VCaP (cell line): ENCODE data around the gene AK8.

Source experiments
- H3K27ac ChIP-seq: fragments of 450-650 bp; 2 replicates; pipeline ENCODE4 v1.5.1; 2017
- TF ChIP-seq, protein P1 (sequence below): fragments of 450-650 bp; conservative IDR thresholded peaks from 2 replicates; pipeline ENCODE4 v1.5.1; 2017; ENCODE audit warnings: mild to moderate bottlenecking, moderate library complexity

AK8 gene

DNA sequence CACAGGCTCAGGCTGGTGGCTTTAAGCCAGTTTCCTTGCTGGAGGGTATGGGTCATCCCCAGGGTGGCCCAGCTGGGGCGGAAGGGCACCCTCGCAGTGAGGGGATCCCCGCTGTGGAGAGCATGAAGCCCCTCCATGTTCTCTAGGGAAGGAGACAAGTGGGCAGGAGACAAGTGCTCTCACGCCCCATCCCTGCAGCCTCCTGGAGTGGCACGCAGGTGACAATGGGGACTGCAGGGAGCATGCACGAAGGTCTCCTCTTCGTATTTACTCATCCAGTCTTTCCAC, 124.5 kb downstream of the AK8 start:
- TF ChIP-seq, protein P1, sequence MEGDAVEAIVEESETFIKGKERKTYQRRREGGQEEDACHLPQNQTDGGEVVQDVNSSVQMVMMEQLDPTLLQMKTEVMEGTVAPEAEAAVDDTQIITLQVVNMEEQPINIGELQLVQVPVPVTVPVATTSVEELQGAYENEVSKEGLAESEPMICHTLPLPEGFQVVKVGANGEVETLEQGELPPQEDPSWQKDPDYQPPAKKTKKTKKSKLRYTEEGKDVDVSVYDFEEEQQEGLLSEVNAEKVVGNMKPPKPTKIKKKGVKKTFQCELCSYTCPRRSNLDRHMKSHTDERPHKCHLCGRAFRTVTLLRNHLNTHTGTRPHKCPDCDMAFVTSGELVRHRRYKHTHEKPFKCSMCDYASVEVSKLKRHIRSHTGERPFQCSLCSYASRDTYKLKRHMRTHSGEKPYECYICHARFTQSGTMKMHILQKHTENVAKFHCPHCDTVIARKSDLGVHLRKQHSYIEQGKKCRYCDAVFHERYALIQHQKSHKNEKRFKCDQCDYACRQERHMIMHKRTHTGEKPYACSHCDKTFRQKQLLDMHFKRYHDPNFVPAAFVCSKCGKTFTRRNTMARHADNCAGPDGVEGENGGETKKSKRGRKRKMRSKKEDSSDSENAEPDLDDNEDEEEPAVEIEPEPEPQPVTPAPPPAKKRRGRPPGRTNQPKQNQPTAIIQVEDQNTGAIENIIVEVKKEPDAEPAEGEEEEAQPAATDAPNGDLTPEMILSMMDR, result no peak
- no peak overlapping the region for H3K27ac ChIP-seq

DNA sequence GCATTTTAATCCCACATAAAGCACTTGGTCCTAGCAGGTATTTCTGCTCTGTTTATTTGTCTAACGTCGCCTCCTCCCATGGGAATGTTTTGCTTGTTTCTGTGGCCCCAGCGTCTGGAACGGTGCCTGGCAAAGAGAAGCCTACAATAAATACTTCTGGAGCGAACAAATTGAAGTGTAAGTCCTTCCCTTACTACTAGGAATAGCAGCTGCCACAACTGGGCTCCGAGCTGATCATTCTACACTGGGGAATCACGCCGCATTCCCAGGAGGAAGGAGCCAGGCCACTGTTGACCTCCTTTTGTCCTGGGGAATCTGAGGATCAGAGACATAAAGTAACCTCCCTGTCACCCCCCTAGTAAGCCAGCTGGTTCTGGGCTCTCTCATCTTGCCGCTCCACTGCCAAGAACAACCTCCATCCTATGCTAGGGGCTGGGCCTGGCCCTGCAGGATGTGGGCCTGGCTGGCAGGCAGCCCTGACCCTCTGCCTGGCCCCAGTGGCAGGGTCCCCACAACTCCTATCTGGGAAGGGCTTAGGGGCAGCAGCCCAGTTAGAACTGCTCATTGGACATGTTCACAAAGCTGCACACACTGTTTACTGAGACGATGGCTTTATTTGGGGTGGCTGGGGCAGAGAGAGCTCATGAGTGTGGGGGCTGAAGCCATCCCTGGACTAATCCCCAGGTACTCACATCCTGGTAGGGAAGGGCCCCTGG, 125.0 kb downstream of the AK8 start:
- H3K27ac ChIP-seq, result no peak overlapping the region
- TF ChIP-seq, protein P1, result no peak

DNA sequence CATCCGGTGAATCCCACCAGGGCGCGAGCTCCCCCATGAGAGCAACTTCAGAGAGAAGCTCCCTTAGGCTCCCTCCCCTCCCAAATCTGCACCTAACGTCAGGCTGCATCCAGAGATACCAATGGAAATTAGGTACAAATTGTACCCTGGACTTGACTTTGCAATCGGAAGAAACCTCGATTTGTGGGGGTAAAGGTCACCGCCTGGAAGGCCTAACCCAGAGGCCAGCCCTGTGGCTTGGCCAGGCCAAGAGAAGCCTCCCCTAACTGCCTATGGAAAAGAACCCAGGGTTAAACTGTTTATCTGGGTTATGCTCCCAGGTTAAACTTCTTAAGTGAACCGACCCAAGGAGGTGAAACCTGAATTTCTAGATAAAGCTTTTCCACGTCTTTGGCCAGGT, 127.4 kb downstream of the AK8 start:
- TF ChIP-seq, protein P1, result no peak
- no peak overlapping the region for H3K27ac ChIP-seq

DNA sequence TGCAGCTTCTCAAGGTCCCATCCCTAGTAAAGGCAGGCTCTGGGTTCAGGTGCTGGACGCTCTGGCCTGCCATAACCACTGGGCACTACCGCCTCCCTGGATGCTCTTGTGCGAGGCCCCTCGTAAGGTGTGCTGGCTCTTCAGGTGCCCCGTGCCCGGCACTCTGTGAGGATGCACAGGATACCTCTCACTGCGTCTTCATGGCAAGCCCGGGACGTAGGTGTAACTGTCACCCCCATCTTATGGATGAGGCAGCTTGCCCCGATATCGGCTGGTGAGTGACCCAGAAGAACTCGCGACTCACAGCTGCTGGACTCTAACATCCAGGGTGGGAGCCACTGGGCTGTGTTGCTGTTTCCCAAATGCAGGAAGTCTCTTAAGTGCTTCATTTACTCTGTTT, 128.8 kb downstream of the AK8 start:
- no peak overlapping the region for H3K27ac ChIP-seq
- TF ChIP-seq, protein P1, result no peak

DNA sequence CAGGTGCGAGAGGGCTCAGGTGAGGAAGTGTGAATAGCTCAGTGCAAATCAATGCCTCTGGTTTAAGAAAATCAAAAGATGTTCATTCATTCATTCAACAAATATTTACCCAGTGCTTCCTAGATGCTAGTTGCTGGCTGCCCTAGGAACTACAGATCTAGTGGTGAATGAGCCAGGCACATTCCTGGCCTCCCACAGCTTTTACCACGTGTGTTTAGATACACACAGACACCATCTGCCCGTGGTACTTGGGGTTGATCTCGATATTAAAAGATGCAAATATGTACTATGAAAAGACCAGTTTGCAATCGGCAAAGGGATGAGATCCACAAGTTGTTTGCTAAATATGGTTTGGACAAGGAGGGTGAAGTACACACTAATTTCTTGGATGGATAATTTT, 129.6 kb downstream of the AK8 start:
- TF ChIP-seq, protein P1, result no peak
- no peak overlapping the region for H3K27ac ChIP-seq

DNA sequence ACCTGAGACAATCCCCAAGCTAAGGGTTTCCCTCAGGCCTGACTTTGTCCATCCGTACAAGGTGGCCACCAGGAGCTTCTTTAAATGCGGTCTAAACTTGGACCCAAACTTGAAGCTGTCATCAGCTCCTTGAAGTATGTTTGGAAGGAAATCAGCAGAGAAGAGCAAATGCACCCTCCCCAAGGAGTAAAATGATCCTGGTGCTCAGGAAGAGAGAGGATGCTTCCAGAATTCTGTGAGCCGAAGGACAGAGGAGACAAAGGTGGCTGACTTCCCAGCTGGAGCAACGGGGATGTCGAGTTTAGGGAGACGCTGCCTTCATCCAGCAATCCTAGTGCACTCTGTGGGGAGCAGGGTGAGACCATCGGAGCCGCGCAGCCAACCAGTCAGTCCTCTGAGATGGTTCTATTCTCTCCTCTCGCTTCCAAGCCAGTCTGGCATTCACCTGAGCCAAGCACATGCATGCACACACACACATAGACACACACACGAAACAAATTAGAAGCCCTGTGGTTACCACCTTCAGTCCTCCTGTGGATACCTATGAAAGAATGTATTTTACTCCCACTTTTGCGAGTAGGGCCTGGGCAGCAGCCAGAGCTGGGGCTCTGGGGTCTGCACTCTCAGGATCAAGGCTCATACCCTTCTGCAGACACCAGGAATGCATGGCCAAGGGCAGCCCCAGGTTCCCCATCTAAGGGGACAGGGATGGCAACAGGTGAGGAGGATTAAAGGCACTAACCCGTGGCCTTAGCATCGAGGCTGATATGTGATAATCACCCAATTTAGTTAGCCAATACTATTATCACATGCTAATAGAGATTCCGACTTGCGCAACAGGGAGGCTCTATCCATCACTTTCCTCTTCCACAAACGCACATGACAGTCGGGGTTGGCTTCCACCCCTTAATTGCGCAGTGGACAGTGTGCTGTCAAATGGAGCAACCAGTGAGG, 132.1 kb downstream of the AK8 start:
- no peak overlapping the region for H3K27ac ChIP-seq
- TF ChIP-seq, protein P1, result no peak

DNA sequence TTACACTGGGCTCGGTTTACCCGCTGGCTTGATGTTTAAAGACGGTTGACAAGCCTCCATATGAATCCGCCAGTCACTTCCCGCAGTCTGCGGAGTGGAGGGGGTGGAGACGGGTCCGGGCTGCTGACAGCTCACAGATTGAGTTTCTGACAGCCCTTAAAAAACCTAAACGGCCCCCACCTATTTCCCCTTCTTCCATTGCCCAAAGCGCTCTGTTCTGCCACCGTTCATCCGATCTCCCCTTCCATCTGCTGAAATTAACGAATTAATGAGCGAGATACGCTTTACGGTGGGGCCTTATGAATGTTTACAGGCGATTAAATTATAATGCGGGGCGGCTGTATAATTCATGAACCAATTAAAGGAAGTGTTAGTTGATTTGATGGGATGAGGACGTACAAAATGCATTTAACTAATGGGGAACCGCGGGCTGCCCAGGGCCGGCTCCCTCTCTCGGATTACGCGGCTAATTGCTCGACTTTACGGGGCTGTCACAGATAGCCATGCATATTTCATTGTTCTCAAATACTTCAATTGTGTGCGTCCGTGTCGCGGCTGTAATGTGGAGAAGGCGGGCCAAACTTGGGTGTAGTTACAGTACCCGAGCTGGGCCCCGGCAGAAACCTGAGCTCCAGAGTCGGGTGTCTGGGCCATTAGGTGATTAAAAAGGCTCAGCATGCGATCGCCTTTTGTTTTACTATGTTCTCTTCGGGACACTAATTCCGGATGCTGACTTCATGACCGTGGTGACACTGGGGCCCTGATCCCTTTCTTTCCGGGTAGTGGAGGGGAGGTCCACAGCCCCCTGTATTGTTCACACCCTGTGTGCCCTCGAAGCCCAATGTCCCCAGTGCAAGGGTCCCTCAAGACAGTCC, 133.0 kb downstream of the AK8 start:
- H3K27ac ChIP-seq, result no peak overlapping the region
- TF ChIP-seq, protein P1, result no peak
